Endodermal cell (in vitro differentiated cells): ENCODE data around the gene ASTL. TPM values are rescaled to one million over a fixed set of nuclear protein-coding genes. Genes with fewer than 3 reads are reported as not detected.

Experiments used
- DNase-seq: peaks from one replicate; pipeline ENCODE4 v3.0.0-alpha.2; 2017
- H3K27ac ChIP-seq: 2 replicates; pipeline ENCODE4 v1.5.1; 2013; ENCODE audit warnings: mild to moderate bottlenecking, low read depth, low read length, moderate library complexity
- H3K27me3 ChIP-seq: 2 replicates; pipeline ENCODE4 v1.6.1; 2013; ENCODE audit warnings: mild to moderate bottlenecking, low read length, moderate library complexity; ENCODE audit not compliant: insufficient read depth, control insufficient read depth, poor library complexity, severe bottlenecking
- H3K36me3 ChIP-seq: 2 replicates; pipeline ENCODE4 v1.7.0; 2013; ENCODE audit warnings: mild to moderate bottlenecking, low read length, moderate library complexity; ENCODE audit not compliant: control insufficient read depth, insufficient read depth
- H3K4me1 ChIP-seq: one replicate; pipeline ENCODE4 v1.7.0; 2013; ENCODE audit warnings: low read length; ENCODE audit not compliant: control insufficient read depth, insufficient read depth
- H3K4me3 ChIP-seq: 2 replicates; pipeline ENCODE4 v1.5.1; 2013; ENCODE audit warnings: mild to moderate bottlenecking, low read length, moderate library complexity
- H3K9ac ChIP-seq: 2 replicates; pipeline ENCODE4 v1.6.1; 2013; ENCODE audit warnings: mild to moderate bottlenecking, low read length, moderate library complexity; ENCODE audit not compliant: poor library complexity, severe bottlenecking; ENCODE audit errors: extremely low read depth
- H3K9me3 ChIP-seq: 2 replicates; pipeline ENCODE4 v1.6.1; 2013; ENCODE audit warnings: mild to moderate bottlenecking, low read length, moderate library complexity; ENCODE audit not compliant: control insufficient read depth
- H3K27ac Mint-ChIP-seq: 2 replicates; pipeline ENCODE4 v1.8.0; 2020; ENCODE audit warnings: mixed read lengths
- H3K27me3 Mint-ChIP-seq: 2 replicates; pipeline ENCODE4 v1.8.0; 2021; ENCODE audit warnings: mild to moderate bottlenecking, mixed read lengths; ENCODE audit not compliant: insufficient read depth
- H3K36me3 Mint-ChIP-seq: 2 replicates; pipeline ENCODE4 v1.8.0; 2020; ENCODE audit warnings: low read depth, mixed read lengths
- H3K4me1 Mint-ChIP-seq: 2 replicates; pipeline ENCODE4 v1.8.0; 2020; ENCODE audit warnings: mixed read lengths
- H3K4me3 Mint-ChIP-seq: 2 replicates; pipeline ENCODE4 v1.8.0; 2020; ENCODE audit warnings: mild to moderate bottlenecking, moderate library complexity, mixed read lengths
- H3K9me3 Mint-ChIP-seq: 2 replicates; pipeline ENCODE4 v1.8.0; 2020; ENCODE audit warnings: mild to moderate bottlenecking, mixed read lengths
- CTCF ChIP-seq: fragments of 200-600 bp; sonication (generic); conservative IDR thresholded peaks from 2 replicates; pipeline ENCODE4 v1.5.0; 2021; ENCODE audit warnings: antibody characterized with exemption, mild to moderate bottlenecking
- WGBS, 2 experiments: methylation state at CpG; one replicate each; pipeline versions ENCODE4 v1.1.5 to v1.1.7; 2013; ENCODE audit warnings: missing lambda C conversion rate in 2 of 2, mixed read lengths in 1 of 2; ENCODE audit not compliant: insufficient coverage in 1 of 2, insufficient read length in 1 of 2; 5-methylcytosine and 5-hydroxymethylcytosine counted together
- total RNA-seq, 2 donors: library from RNA; stranded (reverse); fragmentation: NEBNext Ultra II Directional in 1 of 2; extraction: Animal tissue kit (Norgen Biotek cat#: 25700) in 1 of 2; gene quantifications; 2 replicates in 1 of 2; 3 replicates in 1 of 2; pipeline ENCODE4 v1.2.1, GENCODE V29; 2021

ASTL gene
- total RNA-seq, 2 donors from 2014 or later, result not detected

- DNase-seq, result no peak
- no peaks in the 10 kb centered on the region for H3K4me1 ChIP-seq
- no peaks in the 10 kb centered on the region for H3K27me3 ChIP-seq
- no peak overlapping the region for H3K4me3 ChIP-seq
- H3K27me3 Mint-ChIP-seq, result peaks cover 16% of the 10 kb centered on the region
- no peak overlapping the region for H3K9ac ChIP-seq
- WGBS, 2 experiments, result 76 to 93% methylated on average over 5 to 7 of the region's 7 CpGs
- H3K36me3 ChIP-seq, result no peaks in the 10 kb centered on the region
- peaks cover 4% of the 10 kb centered on the region for H3K9me3 Mint-ChIP-seq
- H3K27ac ChIP-seq, result no peak overlapping the region
- no peak overlapping the region for H3K27ac Mint-ChIP-seq
- peaks cover 10% of the 10 kb centered on the region for H3K9me3 ChIP-seq
- no peak overlapping the region for H3K4me3 Mint-ChIP-seq
- H3K4me1 Mint-ChIP-seq, result no peaks in the 10 kb centered on the region
- no peak for TF ChIP-seq CTCF
- H3K36me3 Mint-ChIP-seq, result no peaks in the 10 kb centered on the region
These were observed 65.0 kb downstream of the ASTL start for GRCh38 chr2:96073170-96073775.

Other genes starting within 250 kb of the ASTL start
- gene ANKRD36C, start 146.7 kb downstream of the ASTL start, total RNA-seq, result 10 to 100 TPM; 21.1 to 32.2 TPM
- gene GPAT2, start 103.6 kb downstream of the ASTL start, total RNA-seq, result under 1 TPM in 1 of 2 donors, not detected in 1; 0.33 TPM
- 1 to 10 TPM; 2.4 to 3.8 TPM for gene ADRA2B, start 21.9 kb downstream of the ASTL start, total RNA-seq
- 1 to 10 TPM; 1.6 to 2.2 TPM for gene DUSP2, start 6.9 kb upstream of the ASTL start, total RNA-seq
- 100 to 1,000 TPM; 145 to 159 TPM for gene STARD7, start 70.3 kb upstream of the ASTL start, total RNA-seq
- gene TMEM127, start 127.5 kb upstream of the ASTL start, total RNA-seq, result 10 to 100 TPM; 27.0 to 28.3 TPM
- 10 to 100 TPM; 65.4 to 66.2 TPM for gene CIAO1, start 127.7 kb upstream of the ASTL start, total RNA-seq
- gene SNRNP200, start 167.0 kb upstream of the ASTL start, total RNA-seq, result 100 to 1,000 TPM; 190 to 211 TPM
- gene ITPRIPL1, start 186.8 kb upstream of the ASTL start, total RNA-seq, result 1 to 10 TPM; 6.8 to 8.0 TPM
- gene NCAPH, start 197.3 kb upstream of the ASTL start, total RNA-seq, result 10 to 100 TPM; 35.0 to 49.5 TPM